GM12878 (cell line): ENCODE measurements around the gene LRP3.

Experiments used
- BHLHE40 ChIP-seq, 2 experiments: fragments of 450-650 bp in 1 of 2; IDR thresholded peaks; 2 replicates each; pipeline ENCODE4 v1.6.1; 2011 to 2017; ENCODE audit warnings: low read depth in 2 of 2, borderline replicate concordance in 1 of 2, improper control_type of control experiment in 1 of 2, low read length in 1 of 2, mild to moderate bottlenecking in 1 of 2
- CHD2 ChIP-seq: IDR thresholded peaks from 2 replicates; pipeline ENCODE4 v1.6.1; 2011; ENCODE audit warnings: low read depth, low read length, improper control_type of control experiment, borderline replicate concordance
- CTCF ChIP-seq, 3 experiments: IDR thresholded peaks in 2 of 3; conservative IDR thresholded peaks in 1 of 3; 2 replicates each; pipeline ENCODE4 v1.5.1; 2011; ENCODE audit warnings: low read depth in 3 of 3, low read length in 3 of 3, mild to moderate bottlenecking in 3 of 3, control low read depth in 2 of 3, moderate library complexity in 2 of 3, inconsistent platforms in 1 of 3, mixed read lengths in 1 of 3; ENCODE audit not compliant: control insufficient read depth in 2 of 3, insufficient read depth in 1 of 3; ENCODE audit errors: extremely low read depth in 1 of 3
- ESRRA ChIP-seq: IDR thresholded peaks from 2 replicates; pipeline ENCODE4 v1.6.1; 2012; ENCODE audit warnings: mild to moderate bottlenecking, low read length, improper control_type of control experiment

GRCh38 chr19:33251076-33251475 is 56.9 kb downstream of the LRP3 start:
- TF ChIP-seq CHD2 (no peak), BHLHE40 (IDR thresholded peaks at IDR 0.05; ENCODE audit: borderline replicate concordance in 1 of 2, low read depth in 2 of 2, low read length in 1 of 2) (no peak), ESRRA (no peak), CTCF (IDR thresholded peaks at IDR 0.05 in 2 of 3, conservative IDR thresholded peaks at IDR 0.05 in 1 of 3; ENCODE audit: control insufficient read depth in 2 of 3, extremely low read depth in 1 of 3, insufficient read depth in 1 of 3, low read depth in 3 of 3, low read length in 3 of 3) (no peak)
